Hindlimb muscle (tissue), 1 donor: ENCODE data around the gene ETFDH. TPM values are rescaled to one million over a fixed set of nuclear protein-coding genes. Genes with fewer than 3 reads are reported as not detected.
"Not testable (repeated sequence)": the region's sequence is repeated elsewhere in the genome, so short reads cannot be mapped to it uniquely, and the experiment has no call there.

Experiments used
- DNase-seq: peaks from one replicate; pipeline ENCODE4 v3.0.0-alpha.2; 2013
- polyA plus RNA-seq: library from polyadenylated mRNA; unstranded; fragments of 120-200 nt; gene quantifications from one replicate; pipeline ENCODE4 v1.2.1, GENCODE V29; 2013; ENCODE audit not compliant: insufficient read length

Gene ETFDH
- polyA plus RNA-seq, 1 donor = 17.6 TPM

DNA sequence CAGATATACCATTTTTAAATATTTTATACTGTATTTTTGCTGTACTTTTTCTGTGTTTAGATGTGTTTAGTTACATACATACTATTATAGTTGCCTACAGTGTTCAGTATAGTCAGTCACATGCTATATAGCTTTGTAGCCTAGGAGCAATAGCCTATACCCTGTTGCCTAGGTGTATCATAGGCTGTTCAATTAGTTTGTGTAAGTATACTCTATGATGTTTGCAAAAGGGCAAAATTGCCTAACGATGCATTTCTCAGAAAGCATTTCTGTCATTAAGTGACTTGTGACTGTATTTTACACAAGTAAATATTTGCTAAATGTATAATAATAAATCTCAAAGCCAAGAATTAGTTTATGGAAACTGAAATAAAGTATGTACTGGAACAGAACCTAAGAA is 9.5 kb downstream of the ETFDH start:
- DNase-seq = no peak

DNA sequence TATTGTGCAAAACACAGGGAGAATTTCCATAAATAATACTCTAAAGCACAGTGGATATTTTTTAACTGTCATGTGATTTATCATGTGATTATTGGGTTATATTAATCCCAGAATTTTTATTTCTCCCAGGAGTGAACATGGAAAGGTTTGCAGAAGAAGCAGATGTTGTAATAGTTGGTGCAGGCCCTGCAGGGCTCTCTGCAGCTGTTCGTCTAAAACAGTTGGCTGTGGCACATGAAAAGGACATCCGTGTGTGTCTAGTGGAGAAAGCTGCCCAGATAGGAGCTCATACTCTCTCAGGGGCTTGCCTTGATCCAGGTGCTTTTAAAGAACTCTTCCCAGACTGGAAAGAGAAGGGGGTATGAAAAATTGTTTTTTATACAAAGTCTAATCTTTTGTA is 10.0 kb downstream of the ETFDH start:
- peak; percentile 10 for DNase-seq

DNA sequence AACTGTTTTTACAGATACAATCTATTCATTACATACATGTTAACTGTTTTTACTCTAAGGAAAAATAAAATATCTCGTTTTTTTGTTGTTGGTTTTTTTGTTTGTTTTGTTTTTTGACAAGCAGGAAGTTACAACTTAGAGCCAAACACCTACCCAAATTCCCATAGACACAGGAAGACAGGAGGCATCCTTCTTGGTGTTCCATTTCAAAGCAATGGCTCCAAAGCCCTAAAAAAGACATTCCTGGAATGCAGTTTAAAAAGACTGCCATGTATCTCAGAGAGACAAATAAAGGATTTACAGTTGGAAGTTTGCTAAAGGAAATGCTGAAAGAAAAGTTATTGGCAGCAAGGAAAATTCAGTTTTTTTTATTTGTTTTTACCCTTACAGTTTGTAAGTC is 16.7 kb downstream of the ETFDH start:
- no peak for DNase-seq

DNA sequence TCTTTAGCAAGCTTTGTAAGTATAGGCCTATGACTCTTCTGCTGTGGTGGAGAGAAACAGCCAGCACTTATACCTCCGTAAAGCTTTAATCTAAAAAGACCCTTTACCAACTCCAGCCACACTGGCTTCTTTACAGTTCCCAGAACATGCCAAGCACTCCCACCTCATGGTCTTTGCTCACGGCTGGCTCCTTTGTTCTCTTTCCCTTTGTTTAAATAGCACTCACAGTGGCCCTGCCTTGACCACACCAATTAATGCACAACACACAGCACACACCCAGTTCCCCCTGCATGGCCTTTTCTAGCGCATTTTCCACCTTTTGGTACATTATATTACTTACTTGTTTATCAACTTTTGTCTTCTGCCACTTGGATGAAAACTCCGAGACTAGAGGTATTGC is 32.2 kb downstream of the ETFDH start:
- no peak for DNase-seq

DNA sequence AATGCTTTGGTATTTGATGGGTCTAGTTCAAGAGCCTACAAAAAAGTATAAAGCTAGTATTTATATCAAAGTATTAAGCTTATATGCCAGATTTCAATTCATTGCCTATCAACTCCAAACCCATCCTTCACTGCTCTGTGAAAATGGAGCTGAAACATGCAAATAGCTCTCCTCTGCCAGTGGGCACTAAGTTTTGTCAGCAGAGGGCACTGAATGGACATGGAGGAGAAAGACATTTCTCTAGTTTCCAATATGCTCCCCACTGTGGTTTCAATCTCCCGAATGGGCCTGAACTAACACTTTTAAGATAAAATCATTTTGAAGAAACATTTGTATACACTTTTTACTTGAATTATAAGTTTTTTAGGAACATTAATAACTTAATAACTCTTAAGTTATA is 38.7 kb downstream of the ETFDH start:
- no peak for DNase-seq

DNA sequence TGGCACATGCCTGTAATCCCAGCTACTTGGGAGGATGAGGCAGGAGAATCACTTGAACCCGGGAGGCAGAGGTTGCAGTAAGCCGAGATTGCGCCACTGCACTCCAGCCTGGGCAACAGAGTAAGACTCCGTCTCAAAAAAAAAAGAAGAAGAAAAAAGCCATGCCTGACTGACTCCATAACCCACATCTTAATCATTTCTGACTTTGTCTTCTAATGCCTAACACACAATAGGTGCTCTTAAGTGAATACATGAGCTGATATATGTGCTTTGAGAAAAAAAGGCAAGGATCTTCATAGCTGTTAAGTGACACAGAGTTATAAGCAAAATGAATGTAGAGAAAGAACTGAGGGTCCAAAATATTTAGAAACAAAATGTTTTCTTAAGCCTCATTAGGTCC is 40.5 kb downstream of the ETFDH start:
- not testable (repeated sequence) for DNase-seq

DNA sequence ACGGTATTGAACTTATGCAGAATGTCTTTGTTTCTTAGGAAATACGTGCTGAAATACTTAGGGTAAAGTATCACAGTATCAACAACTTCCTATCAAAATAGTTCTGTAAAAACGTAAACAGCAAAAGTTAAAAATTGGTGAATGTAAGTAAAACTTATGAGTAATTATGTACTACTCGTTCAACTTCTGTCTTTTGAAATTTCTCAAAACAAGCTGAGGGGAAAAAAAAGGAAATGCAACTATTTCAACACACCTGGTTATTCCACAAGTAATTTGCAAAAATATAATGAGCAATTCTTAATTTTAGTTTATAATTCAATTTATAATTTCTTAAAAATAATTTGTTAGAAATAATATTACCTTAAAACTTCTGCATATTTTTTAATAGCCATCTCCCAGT is 42.8 kb downstream of the ETFDH start:
- no peak for DNase-seq

DNA sequence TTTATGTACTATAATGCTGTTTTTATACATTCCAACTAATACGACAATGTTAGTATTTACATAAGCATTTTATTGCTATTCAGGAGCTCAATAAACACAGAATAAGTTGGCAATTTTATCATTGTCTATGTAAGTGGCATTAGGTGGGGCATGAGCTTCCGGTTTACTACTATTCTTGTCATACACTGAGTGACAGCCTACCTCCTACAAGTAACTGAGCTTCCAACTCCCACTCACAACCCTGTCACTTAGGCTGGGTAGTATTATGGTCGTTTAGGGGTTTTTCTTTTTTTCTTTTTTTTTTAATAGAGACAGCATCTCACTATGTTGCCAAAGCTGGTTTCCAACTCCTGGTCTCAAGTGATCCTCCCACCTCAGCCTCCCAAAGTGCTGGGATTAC is 43.7 kb downstream of the ETFDH start:
- no peak for DNase-seq

DNA sequence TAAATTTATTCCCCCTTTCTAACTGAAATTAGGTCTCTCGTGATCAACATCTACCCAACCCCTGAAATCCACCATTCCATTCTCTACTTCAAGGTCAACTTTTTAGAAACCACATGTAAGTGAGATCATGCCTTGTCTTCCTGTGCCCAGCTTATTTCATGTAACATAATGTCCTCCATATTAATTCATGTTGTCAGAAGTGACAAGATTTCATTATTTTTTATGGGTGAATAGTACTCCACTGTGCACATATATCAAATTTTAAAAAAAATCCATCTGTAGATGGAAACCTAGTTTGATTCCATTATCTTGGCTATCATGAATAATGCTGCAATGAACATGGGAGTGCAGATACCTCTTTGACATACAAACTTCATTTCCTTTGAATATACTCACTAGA is 49.6 kb downstream of the ETFDH start:
- DNase-seq = no peak

DNA sequence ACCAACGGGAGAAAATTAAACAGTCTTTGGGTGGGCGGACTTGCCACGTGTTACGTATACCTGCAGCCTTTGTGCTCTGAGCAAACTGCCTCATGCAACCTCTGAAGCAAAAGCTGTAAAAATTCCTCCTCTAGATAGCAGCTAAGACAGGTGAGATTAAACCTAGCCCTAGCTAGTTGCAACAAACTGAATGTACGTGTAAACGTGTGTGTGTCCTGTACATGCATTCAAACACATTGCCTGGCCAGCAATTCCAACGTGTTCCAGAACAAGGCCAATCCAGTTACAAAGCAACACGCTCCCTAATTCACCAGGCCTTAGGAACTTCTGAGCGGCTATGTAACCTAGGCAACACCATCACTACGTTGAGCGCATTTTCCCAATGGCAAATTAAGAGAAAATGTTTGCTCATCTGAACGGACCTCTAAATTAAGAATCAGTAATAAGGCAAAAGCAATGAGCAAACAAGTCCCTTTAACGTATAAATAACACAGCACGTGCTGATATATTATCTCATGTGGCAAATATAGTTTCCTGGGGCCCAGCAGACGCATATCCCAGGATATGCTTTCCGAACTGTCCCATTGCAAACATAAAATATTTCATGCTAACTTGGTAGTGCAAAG is 50.3 kb downstream of the ETFDH start:
- DNase-seq = peak; percentile 34

DNA sequence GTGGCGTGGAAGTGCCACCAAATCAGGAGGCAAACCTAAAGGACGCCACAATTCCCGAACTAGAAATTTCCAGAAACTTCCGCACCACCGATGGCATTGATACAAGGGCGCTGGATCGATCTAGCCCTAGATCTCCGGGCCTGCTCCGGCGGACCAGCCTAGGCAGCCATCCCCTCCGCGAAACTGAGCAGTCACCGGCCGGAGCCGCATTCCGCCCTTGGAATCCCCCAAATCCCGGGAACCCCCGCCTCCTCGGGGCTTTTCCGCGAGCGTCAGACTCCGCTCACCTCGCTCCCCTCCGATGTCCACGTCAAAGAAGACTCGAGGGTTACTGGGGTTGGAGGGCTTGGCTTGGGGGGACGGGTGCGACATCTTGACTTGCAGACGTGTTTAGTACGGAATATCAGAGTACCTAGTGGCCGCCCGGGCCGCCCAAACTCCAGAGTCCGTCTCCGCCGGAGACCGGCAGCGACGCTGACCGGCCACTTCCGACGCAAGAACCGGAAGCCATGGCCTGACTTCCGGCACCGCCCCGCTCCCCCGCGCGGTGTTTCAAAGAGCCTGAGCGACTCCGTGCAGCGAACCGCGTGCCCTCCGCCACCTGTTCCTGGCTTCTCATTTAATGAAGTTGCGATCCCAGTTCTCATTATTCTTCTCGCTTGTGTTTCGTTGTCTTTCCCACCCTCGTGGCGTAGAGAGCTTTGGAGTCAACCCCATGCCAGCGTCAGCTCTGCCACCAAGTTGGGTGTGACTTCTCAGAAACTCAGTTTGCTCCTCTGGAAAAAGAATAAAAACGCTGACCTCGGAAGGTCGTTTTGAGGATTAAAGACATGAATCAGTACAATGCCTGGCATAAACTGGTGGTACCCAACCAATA is 51.1 kb downstream of the ETFDH start, which contains the start of gene PPID:
PPID (minus strand) TSS at position 480 of the 877 bp plus-strand sequence; CDS start at position 372, 108 bp downstream.
- peak; percentile 90 for DNase-seq

DNA sequence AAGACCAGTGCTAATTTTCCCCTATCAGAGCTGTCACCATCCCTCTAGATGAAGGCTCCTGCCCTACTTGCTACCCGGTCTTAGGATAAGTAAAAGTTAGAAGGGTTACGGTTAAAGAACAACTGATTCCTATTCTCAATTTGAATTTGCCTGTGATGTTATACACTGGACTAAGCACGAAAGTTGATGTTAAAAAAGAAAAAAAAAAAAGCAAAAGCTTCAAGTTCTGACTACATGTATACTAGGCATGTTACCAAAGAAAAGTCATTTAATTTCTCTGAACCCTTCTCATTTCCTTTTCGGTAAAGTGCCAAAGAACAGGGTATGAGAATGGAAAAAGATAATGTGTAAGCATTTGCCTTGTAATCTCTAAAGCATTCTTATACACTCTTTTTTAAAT is 52.5 kb downstream of the ETFDH start:
- no peak for DNase-seq

DNA sequence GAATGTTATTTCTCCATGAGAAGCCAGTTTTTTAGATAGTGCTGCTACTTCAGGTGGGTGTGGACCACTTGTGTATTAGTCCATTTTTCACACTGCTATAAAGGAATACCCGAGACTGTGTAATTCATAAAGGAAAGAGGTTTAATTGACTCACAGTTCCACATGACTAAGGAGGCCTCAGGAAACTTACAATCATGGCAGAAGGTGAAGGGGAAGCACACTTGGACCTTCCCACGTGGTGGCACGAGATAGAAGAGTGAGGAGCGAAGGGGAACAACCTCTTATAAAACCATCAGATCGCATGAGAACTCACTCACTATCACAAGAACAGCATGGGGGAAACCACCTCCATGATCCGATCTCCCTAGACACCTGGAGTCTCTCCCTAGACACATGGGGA is 54.5 kb downstream of the ETFDH start:
- DNase-seq = no peak

DNA sequence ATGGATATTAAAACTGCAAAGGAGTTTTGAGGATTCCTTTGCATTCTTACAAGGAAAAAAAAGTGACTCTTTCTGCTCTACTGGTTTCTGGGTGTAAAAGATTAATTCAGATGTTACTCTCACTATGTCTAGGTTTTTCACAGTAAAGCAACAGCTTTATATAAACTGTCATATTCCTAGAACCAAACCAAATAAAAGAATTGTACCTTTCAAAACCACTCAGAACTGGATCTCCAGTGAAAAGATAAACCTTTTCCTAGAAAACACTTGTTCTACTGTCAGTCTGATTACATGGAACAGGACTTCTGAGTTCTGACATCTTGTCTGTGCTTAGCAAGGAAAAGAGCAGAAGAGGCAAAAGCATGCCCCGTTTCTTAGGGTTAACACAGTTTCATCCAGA is 56.1 kb downstream of the ETFDH start:
- DNase-seq = no peak

DNA sequence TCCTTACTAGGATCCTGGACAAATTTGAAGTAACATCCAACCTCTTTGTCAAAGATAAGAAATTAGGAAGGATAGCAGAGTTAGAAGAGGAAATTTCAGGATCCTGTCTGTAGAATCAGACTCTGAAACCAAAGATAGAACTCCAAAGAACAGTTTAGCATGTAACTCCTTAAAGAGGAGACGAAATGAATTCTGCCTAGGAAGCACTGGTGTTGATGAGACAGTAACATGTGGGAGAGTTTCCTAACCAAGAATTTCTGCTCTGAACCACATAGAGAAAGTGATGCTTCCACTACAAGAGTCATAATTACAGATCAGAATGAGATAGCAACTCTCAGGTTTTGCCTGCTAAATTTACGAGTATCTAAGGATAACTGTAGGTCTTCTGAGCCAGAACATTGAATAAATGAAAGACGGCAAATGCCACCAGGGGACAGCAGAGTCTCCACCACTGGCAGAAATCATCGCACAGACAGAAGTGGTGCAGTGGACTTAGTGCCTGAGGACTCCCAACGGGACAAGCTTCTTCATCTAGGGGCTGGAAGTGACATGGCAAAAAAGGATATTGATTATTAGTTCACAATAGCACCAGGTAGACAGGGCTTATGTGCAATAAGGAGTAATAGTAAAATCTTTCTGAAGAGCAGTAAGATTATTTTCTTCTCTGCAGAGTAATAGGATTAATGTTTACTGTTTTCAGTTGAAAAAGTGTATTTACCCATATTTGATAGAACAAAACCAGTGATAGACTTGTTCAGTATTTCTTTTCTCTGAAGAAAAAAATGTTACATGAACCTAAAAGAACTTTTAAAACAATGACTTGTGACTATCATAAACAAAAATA is 57.8 kb downstream of the ETFDH start:
- peak; percentile 48 for DNase-seq

DNA sequence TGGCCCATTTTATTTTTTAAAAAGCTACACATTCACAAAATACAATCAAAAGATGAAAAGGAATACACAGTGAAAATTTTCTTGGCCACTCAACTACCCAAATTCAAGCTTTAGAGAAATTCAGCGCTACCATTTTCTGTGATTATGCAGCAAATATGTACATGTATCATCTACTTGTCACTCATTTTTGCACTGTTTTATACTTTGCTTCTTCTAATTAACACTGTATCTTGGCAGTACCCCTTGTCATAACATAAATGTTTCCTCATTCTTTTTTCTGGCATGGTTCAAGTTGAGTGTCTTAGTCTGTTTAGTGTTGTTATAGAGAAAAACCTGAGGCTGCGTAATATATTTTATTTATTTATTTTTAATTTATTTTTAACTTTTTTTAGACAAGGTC is 66.8 kb downstream of the ETFDH start:
- DNase-seq = no peak

DNA sequence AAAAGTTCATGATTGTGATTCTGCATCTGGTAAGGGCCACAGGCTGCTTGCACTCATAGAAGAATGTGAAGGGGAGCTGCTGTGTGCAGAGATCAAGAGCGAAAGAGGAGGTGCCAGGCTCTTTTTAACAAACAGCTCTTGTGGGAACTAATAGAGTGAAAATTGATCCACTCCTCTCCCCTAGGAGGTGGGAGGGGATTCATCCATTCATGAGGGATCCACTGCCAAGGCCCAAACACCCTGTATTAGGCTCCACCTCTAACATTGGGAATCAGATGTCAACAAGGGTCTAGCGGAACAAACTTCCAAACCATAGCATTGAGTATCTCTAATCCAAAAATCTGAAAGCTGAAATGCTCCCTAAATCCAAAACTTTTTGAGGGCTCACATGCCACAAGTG is 67.5 kb downstream of the ETFDH start:
- DNase-seq = no peak

DNA sequence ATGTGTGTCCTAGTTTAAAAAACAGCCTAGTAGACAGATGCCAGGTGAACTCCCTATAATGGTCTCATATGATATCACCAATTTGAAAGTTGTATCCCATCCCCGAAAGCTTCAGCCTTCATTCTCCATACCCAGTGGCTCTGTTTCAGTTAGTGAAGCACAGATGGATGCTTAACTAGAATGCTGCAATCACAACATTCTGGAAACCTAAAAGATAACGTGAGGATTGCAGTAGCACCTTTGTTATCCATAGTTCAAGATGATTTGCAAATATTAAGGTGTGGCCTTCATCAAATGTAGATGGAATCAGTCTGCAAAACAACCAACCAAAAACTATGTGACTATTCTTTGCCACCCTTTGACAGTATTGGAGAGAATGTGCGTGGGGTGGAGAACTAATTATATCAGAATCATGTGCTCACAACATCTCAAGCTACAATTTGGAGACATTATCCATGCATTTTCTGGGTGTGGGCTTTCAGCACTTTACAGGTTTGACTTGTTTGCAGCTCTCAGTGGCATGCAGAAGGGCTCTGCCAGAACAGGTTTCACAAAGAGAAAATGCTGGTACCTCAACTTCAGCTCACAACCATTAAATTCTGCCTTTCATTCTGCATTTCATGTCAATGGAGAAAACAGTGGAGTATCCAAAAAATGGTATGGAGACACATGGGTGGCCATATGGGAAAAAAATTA is 69.4 kb downstream of the ETFDH start:
- no peak for DNase-seq

DNA sequence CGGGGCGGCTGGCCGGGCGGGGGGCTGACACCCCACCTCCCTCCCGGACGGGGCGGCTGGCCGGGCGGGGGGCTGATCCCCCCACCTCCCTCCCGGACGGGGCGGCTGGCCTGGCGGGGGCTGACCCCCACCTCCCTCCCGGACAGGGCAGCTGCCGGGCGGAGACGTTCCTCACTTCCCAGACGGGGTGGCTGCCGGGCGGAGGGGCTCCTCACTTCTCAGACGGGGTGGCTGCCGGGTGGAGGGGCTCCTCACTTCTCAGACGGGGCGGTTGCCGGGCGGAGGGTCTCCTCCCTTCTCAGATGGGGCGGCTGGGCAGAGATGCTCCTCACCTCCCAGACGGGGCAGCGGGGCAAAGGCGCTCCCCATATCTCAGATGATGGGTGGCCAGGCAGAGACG is 74.4 kb downstream of the ETFDH start:
- DNase-seq = not testable (repeated sequence)

DNA sequence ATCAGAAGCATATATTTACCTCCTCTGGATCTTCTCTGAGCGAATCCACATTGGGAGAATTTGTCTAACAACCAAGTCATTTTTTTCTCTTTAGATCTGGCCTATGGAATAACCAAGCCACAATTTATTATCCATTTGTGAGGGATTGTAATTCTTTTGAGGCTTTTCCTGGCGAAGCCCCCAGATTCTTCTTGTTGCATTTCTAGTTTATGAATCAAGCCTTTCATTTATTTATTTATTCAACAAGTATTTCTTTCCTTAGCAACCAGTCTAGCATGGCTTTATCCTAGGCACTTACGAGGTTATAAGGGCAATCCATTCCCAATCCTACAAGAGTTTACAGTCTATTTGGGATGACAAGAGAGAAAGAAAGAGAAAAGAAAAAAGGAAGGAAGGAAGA is 78.3 kb downstream of the ETFDH start:
- DNase-seq = no peak

DNA sequence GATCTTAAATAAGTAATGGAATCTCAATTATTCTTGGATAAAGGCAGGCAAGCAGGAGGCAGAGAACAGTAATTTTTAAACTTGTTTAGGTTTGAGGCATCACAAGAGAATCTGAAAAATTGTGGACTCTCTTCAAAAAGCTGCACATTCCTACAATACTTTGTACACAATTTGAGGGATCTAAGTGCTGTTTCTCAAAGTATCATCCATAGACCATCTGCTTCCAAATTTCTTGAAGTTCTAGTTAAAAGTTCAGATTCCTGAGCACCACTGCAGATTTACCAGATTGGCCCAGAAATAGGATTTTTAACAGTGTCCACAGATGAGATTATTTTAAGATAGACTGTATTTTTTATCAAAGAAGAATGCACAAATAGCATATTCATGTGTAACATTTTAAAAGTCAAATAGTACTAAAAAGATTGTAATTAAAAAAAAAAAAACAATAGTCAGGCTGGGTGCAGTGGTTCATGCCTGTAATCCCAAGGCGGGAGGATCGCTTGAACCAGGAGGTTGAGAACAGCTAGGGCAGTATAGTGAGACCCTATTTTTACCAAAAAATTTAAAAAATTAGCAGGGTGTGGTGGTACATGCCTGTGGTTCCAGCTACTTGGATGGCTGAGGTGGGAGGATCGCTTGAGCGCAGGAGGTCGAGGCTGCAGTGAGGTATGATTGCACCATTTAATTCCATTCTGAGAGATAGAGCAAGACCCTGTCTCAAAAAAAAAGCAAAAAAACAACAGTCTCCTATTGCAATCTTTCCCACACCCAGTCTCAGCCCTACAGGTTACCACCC is 82.5 kb downstream of the ETFDH start:
- DNase-seq = no peak

DNA sequence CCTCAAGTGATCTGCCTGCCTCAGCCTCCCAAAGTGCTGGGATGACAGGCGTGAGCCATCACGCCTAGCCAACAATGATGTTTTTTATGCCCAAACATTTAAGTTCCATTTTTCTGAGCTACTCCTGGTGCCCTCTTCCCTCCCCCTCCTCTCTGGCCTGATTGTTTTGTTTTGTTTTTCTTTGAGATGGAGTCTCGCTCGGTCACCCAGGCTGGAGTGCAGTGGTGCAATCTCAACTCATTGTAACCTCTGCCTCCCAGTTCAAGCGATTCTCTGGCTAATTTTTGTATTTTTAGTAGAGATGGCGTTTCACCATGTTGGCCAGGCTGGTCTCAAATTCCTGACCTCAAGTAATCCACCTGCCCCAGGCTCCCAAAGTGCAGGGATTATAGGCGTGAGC is 83.7 kb downstream of the ETFDH start:
- DNase-seq = not testable (repeated sequence)
